Glutamatergic neuron (in vitro differentiated cells): ENCODE data around the gene GATAD2A. TPM values are rescaled to one million over a fixed set of nuclear protein-coding genes. Genes with fewer than 3 reads are reported as not detected.

Source experiments
- DNase-seq: peaks from one replicate; pipeline ENCODE4 v3.0.0; 2022
- H3K27ac Mint-ChIP-seq: one replicate; pipeline ENCODE4 v1.8.0; 2020; ENCODE audit warnings: mild to moderate bottlenecking, mixed read lengths, inconsistent platforms; ENCODE audit not compliant: unreplicated experiment
- H3K27me3 Mint-ChIP-seq: one replicate; pipeline ENCODE4 v1.8.0; 2020; ENCODE audit warnings: mild to moderate bottlenecking, moderate library complexity, mixed read lengths, inconsistent platforms; ENCODE audit not compliant: unreplicated experiment
- H3K36me3 Mint-ChIP-seq: one replicate; pipeline ENCODE4 v1.8.0; 2020; ENCODE audit warnings: mild to moderate bottlenecking, mixed read lengths, inconsistent platforms; ENCODE audit not compliant: unreplicated experiment
- H3K4me1 Mint-ChIP-seq: one replicate; pipeline ENCODE4 v1.8.0; 2020; ENCODE audit warnings: mild to moderate bottlenecking, low read depth, mixed read lengths, inconsistent platforms; ENCODE audit not compliant: unreplicated experiment
- H3K4me3 Mint-ChIP-seq: one replicate; pipeline ENCODE4 v1.8.0; 2020; ENCODE audit warnings: mild to moderate bottlenecking, mixed read lengths, inconsistent platforms; ENCODE audit not compliant: unreplicated experiment
- H3K9me3 Mint-ChIP-seq: one replicate; pipeline ENCODE4 v1.8.0; 2020; ENCODE audit warnings: mild to moderate bottlenecking, moderate library complexity, mixed read lengths, inconsistent platforms; ENCODE audit not compliant: unreplicated experiment
- CTCF ChIP-seq: fragments of 200-600 bp; sonication (generic); IDR thresholded peaks from one replicate; pipeline ENCODE4 v1.5.0; 2021; ENCODE audit not compliant: partially characterized antibody, unreplicated experiment
- total RNA-seq: library from RNA; stranded (reverse); fragmentation: NEBNext Ultra II Directional; extraction: Animal tissue kit (Norgen Biotek cat#: 25700); gene quantifications from one replicate; pipeline ENCODE4 v1.2.1, GENCODE V29; 2021; ENCODE audit not compliant: unreplicated experiment

GATAD2A gene
- total RNA-seq, 1 donor from 2014 or later, result 203 TPM

- no peak for TF ChIP-seq CTCF
- Mint-ChIP-seq H3K4me3 (no peak overlapping the region), H3K27ac (no peak overlapping the region), H3K4me1 (peaks cover 5% of the 10 kb centered on the region), H3K9me3 (peaks cover 13% of the 10 kb centered on the region), H3K27me3 (peaks cover 9% of the 10 kb centered on the region), H3K36me3 (no peaks in the 10 kb centered on the region)
- no peak for DNase-seq
Measured at GRCh38 chr19:19495614-19496603, 90.4 kb downstream of the GATAD2A start.

- no peak overlapping the region for H3K4me3 Mint-ChIP-seq
- peaks cover 19% of the 10 kb centered on the region for H3K9me3 Mint-ChIP-seq
- DNase-seq, result no peak
- H3K36me3 Mint-ChIP-seq, result no peaks in the 10 kb centered on the region
- H3K4me1 Mint-ChIP-seq, result peaks cover 5% of the 10 kb centered on the region
- H3K27ac Mint-ChIP-seq, result no peak overlapping the region
- H3K27me3 Mint-ChIP-seq, result peaks cover 11% of the 10 kb centered on the region
- no peak for TF ChIP-seq CTCF
Measured at GRCh38 chr19:19498255-19498991, 92.9 kb downstream of the GATAD2A start.

DNA sequence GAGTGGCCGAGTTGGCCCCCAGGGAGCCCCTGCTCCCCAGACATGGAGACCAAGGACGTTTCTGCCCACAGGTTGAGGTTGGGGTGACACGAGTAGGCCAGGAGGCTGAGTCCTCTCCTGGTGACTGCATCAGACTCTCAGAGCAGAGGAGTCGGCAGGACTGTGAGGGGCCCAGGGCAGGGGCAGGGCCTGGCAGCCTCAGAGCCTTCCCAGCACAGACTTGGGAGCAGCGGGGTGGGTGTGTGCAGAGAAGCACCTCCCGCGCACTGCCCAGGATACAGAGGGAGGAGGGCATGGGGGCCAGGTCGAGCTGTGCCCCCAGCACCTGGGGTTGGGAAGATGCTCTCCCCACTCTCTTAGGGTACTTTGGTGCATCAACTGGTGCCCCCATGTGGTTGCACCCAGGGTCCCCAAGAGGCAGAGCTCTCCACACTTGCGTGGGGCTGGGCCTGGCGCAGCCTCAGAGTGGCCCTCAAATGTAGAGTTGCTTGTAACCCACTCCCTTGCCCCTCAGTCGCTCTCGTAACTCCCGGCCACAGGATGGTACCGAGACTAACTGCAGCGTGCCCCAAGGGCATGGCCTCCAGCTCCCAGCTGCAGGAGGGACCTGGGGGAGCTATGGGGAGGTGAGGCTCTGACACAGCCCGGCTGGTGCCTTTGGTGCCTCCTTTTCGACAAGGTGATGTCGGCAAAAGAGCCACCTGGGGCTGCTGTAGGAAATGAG, 94.0 kb downstream of the GATAD2A start:
- no peaks in the 10 kb centered on the region for H3K36me3 Mint-ChIP-seq
- no peak for DNase-seq
- no peak for TF ChIP-seq CTCF
- peaks cover 11% of the 10 kb centered on the region for H3K27me3 Mint-ChIP-seq
- peaks cover 21% of the 10 kb centered on the region for H3K9me3 Mint-ChIP-seq
- H3K4me3 Mint-ChIP-seq, result no peak overlapping the region
- H3K4me1 Mint-ChIP-seq, result no peaks in the 10 kb centered on the region
- no peak overlapping the region for H3K27ac Mint-ChIP-seq

- Mint-ChIP-seq H3K4me3 (no peak overlapping the region), H3K4me1 (no peaks in the 10 kb centered on the region), H3K36me3 (no peaks in the 10 kb centered on the region), H3K27ac (no peak overlapping the region), H3K9me3 (peaks cover 21% of the 10 kb centered on the region), H3K27me3 (peaks cover 11% of the 10 kb centered on the region)
- no peak for DNase-seq
- no peak for TF ChIP-seq CTCF
Measured at GRCh38 chr19:19500975-19501644, 95.6 kb downstream of the GATAD2A start.
